ENCODE measurements around the gene NEDD4L. TPM values are rescaled to one million over a fixed set of nuclear protein-coding genes. Genes with fewer than 3 reads are reported as not detected.

NEDD4L gene
- total RNA-seq, 2 experiments from 2014 or later = 3.2 to 3.3 TPM

DNA sequence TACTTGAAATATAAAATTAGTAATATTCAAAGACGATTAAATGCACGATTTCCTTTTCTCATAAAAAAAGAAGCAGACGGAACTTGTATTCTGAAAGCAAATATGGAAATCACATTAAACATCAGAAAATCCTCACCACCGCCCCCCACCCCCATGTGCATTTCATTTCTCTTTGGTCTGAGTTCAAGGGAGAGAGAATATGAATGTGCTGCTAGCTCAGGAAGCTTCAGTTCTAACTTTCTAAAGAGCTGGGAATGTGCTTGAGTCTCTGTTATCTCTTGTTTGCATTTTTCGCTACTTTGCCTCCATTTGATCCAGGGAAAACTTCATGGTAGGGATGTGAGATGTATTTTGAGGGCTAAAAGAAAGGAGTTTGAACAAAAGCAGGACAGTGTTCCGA is 143.6 kb downstream of the NEDD4L start:
- Histone ChIP-seq H3K27ac (ENCODE audit: low read depth, low read length, poor library complexity, severe bottlenecking) (no peak overlapping the region), H3K79me2 (ENCODE audit: insufficient read depth, low read depth, low read length) (no peaks in the 10 kb centered on the region), H3K9me3 (ENCODE audit: low read length) (no peaks in the 10 kb centered on the region), H3K4me3 (ENCODE audit: low read depth, low read length, poor library complexity, severe bottlenecking) (no peak overlapping the region), H3K9me2 (ENCODE audit: insufficient read depth, low read length) (no peaks in the 10 kb centered on the region), H4K20me1 (ENCODE audit: insufficient read depth, low read length) (no peaks in the 10 kb centered on the region), H3K36me3 (ENCODE audit: insufficient read depth, low read length) (no peaks in the 10 kb centered on the region), H2AFZ (ENCODE audit: low read length) (no peak overlapping the region), H3K4me2 (ENCODE audit: low read length) (no peak overlapping the region), H3K4me1 (ENCODE audit: insufficient read depth, low read length, poor library complexity, severe bottlenecking) (no peaks in the 10 kb centered on the region)
- intact Hi-C loops (cut with micrococcal nuclease; ENCODE audit: unreplicated experiment) = no loop called here
- CTCF ChIA-PET (ENCODE audit: unreplicated experiment) = no interaction called here
- BruUV-seq (replicated peaks) = no TSS peak
- TF ChIP-seq, protein P1, sequence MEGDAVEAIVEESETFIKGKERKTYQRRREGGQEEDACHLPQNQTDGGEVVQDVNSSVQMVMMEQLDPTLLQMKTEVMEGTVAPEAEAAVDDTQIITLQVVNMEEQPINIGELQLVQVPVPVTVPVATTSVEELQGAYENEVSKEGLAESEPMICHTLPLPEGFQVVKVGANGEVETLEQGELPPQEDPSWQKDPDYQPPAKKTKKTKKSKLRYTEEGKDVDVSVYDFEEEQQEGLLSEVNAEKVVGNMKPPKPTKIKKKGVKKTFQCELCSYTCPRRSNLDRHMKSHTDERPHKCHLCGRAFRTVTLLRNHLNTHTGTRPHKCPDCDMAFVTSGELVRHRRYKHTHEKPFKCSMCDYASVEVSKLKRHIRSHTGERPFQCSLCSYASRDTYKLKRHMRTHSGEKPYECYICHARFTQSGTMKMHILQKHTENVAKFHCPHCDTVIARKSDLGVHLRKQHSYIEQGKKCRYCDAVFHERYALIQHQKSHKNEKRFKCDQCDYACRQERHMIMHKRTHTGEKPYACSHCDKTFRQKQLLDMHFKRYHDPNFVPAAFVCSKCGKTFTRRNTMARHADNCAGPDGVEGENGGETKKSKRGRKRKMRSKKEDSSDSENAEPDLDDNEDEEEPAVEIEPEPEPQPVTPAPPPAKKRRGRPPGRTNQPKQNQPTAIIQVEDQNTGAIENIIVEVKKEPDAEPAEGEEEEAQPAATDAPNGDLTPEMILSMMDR (conservative IDR thresholded peaks at IDR 0.05; ENCODE audit: low read length) = no peak
- no peak for TF ChIP-seq EZH2phosphoT487 (IDR thresholded peaks at IDR 0.05; ENCODE audit: borderline replicate concordance, low read depth, low read length)
- DNase-seq (ENCODE audit: low spot score) = no peak
- POLR2A ChIA-PET = no interaction called here

DNA sequence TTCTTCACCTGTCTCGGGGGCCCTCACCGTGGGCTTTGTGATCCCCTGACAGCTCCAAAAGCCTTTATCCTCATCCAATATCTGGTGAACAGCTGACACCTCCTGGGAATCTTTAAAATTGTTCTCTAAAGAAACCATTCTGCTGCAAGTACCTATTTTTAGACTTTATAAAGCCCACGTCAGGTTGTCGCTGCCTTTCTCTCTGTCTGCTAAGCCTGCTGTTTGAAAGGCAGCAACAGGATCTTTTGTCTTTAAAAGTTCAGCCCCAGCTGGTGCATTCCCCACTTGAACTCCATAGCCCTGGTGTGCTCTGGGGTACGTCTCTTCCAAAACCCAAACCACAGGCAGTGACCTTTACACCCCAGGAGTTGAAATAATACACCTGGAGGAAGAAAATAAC is 145.0 kb downstream of the NEDD4L start:
- H3K9me3 ChIP-seq (ENCODE audit: low read length) = no peaks in the 10 kb centered on the region
- H3K4me1 ChIP-seq (ENCODE audit: insufficient read depth, low read length, poor library complexity, severe bottlenecking) = no peaks in the 10 kb centered on the region
- ChIA-PET CTCF (ENCODE audit: unreplicated experiment) (no interaction called here), POLR2A (no interaction called here)
- no peak overlapping the region for H3K4me2 ChIP-seq (ENCODE audit: low read length)
- no peak overlapping the region for H3K4me3 ChIP-seq (ENCODE audit: low read depth, low read length, poor library complexity, severe bottlenecking)
- DNase-seq (ENCODE audit: low spot score) = no peak
- TF ChIP-seq, protein P1 (conservative IDR thresholded peaks at IDR 0.05; ENCODE audit: low read length) = no peak
- TF ChIP-seq EZH2phosphoT487 (IDR thresholded peaks at IDR 0.05; ENCODE audit: borderline replicate concordance, low read depth, low read length) = no peak
- H3K36me3 ChIP-seq (ENCODE audit: insufficient read depth, low read length) = no peaks in the 10 kb centered on the region
- no peak overlapping the region for H2AFZ ChIP-seq (ENCODE audit: low read length)
- no peaks in the 10 kb centered on the region for H3K79me2 ChIP-seq (ENCODE audit: insufficient read depth, low read depth, low read length)
- intact Hi-C loops (cut with micrococcal nuclease; ENCODE audit: unreplicated experiment) = no loop called here
- H3K27ac ChIP-seq (ENCODE audit: low read depth, low read length, poor library complexity, severe bottlenecking) = no peak overlapping the region
- no peaks in the 10 kb centered on the region for H4K20me1 ChIP-seq (ENCODE audit: insufficient read depth, low read length)
- no peaks in the 10 kb centered on the region for H3K9me2 ChIP-seq (ENCODE audit: insufficient read depth, low read length)
- BruUV-seq (replicated peaks) = no TSS peak

DNA sequence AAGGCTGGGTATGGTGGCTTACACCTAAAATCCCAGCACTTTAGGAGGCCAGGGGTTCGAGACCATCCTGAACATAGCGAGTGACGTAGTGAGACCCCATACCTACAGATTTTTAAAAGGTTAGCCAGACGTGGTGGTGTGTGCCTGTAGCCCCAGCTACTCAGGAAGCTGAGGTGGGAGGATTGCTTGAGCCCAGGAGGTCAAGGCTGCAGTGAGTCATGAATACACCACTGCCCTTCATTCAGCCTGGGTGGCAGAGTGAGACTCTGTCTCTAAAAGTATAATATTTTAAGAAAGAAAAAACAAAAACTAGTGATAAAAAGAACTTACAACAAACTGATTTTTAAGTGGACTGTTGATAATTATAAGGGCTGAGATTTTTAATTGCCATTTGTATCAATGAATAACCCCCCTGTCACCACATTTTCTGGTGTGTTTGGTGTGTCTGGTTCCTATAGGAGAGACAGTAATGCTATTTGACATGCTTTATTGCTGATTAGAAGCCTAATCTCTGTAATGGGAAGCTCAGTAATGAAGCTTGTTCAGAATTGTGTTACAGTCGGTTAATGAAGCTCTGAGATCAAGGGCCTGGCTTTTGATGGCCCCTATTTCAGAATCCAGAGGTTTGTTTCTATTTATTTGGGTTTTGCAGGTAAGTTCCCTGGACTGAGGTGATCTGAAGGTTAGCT is 147.0 kb downstream of the NEDD4L start:
- H3K36me3 ChIP-seq (ENCODE audit: insufficient read depth, low read length) = no peaks in the 10 kb centered on the region
- H3K9me3 ChIP-seq (ENCODE audit: low read length) = no peaks in the 10 kb centered on the region
- no peaks in the 10 kb centered on the region for H3K79me2 ChIP-seq (ENCODE audit: insufficient read depth, low read depth, low read length)
- no peaks in the 10 kb centered on the region for H3K4me1 ChIP-seq (ENCODE audit: insufficient read depth, low read length, poor library complexity, severe bottlenecking)
- POLR2A ChIA-PET = no interaction called here
- H3K4me2 ChIP-seq (ENCODE audit: low read length) = no peak overlapping the region
- TF ChIP-seq, protein P1 (conservative IDR thresholded peaks at IDR 0.05; ENCODE audit: low read length) = no peak
- no peak for TF ChIP-seq EZH2phosphoT487 (IDR thresholded peaks at IDR 0.05; ENCODE audit: borderline replicate concordance, low read depth, low read length)
- H3K4me3 ChIP-seq (ENCODE audit: low read depth, low read length, poor library complexity, severe bottlenecking) = no peak overlapping the region
- no TSS peak for BruUV-seq (replicated peaks)
- H3K9me2 ChIP-seq (ENCODE audit: insufficient read depth, low read length) = no peaks in the 10 kb centered on the region
- no peak for DNase-seq (ENCODE audit: low spot score)
- intact Hi-C loops (cut with micrococcal nuclease; ENCODE audit: unreplicated experiment) = no loop called here
- CTCF ChIA-PET (ENCODE audit: unreplicated experiment) = no interaction called here
- H2AFZ ChIP-seq (ENCODE audit: low read length) = no peak overlapping the region
- no peak overlapping the region for H3K27ac ChIP-seq (ENCODE audit: low read depth, low read length, poor library complexity, severe bottlenecking)
- no peaks in the 10 kb centered on the region for H4K20me1 ChIP-seq (ENCODE audit: insufficient read depth, low read length)

Data from OCI-LY7 (cell line).